ENCODE results near the gene SERPINA12. TPM values are rescaled to one million over a fixed set of nuclear protein-coding genes. Genes with fewer than 3 reads are reported as not detected.
"Not testable (repeated sequence)": the region's sequence is repeated elsewhere in the genome, so short reads cannot be mapped to it uniquely, and the experiment has no call there.

SERPINA12 gene
- total RNA-seq, 1 donor from 2014 or later: not detected

DNA sequence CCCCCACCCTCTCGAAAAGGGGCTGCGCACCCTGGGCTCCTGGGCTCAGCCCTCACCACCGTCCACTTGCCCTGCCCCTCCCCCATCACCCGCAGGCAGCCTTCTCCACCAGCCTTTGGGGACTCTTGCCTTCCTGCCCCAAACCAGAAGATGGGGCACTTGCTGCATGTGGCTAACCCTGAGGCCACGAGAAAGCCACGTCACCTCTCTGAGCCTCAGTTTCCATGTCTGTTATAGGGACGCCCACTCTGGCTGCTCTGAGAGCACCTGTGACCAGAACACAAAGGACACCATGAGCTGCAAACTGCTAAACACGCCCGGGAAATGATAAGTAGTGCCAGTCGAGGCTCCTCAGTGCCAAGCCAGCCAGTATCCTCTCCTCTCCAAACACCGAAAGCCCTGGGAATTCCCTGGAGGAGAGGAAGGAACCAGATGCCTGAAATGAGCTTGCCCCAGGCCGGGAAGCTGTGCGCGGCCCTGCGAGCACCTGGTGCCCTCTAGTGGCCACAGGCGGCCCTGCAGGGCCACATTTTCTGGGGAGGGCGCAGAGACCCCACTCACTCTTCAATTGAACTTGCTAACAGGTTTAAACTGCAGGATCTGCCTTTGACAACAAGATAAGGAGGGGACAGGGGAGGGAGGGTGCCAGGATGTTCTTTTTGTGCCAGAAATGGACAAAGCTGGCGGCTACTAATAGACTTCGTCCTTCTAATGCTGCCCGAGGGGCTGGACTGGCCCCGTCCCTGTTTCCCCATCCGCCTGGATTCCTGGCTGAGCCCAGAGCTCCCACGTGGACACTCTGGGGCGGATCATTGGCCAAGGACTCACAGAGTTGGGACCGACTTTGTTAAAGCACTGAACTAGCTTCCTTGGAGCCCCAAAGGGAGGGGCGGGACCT, 23.1 kb downstream of the SERPINA12 start:
- Mint-ChIP-seq H3K27ac (ENCODE audit: unreplicated experiment) (peak overlapping the region; percentile 17), H3K9me3 (ENCODE audit: unreplicated experiment) (peaks cover 2% of the 10 kb centered on the region), H3K4me1 (ENCODE audit: low read depth, unreplicated experiment) (peaks cover 5% of the 10 kb centered on the region), H3K27me3 (ENCODE audit: unreplicated experiment) (peaks cover 13% of the 10 kb centered on the region), H3K36me3 (ENCODE audit: unreplicated experiment) (no peaks in the 10 kb centered on the region), H3K4me3 (ENCODE audit: unreplicated experiment) (peak overlapping the region; percentile 52)
- DNase-seq: peak; percentile 82
- TF ChIP-seq CTCF (IDR thresholded peaks at IDR 0.05; ENCODE audit: partially characterized antibody, unreplicated experiment): peak; percentile 99

GRCh38 chr14:94484481-94484880, 24.8 kb downstream of the SERPINA12 start:
- peaks cover 13% of the 10 kb centered on the region for H3K27me3 Mint-ChIP-seq (ENCODE audit: unreplicated experiment)
- no peak overlapping the region for H3K4me3 Mint-ChIP-seq (ENCODE audit: unreplicated experiment)
- TF ChIP-seq CTCF (IDR thresholded peaks at IDR 0.05; ENCODE audit: partially characterized antibody, unreplicated experiment): no peak
- H3K36me3 Mint-ChIP-seq (ENCODE audit: unreplicated experiment): no peaks in the 10 kb centered on the region
- peaks cover 5% of the 10 kb centered on the region for H3K4me1 Mint-ChIP-seq (ENCODE audit: low read depth, unreplicated experiment)
- DNase-seq: no peak
- H3K27ac Mint-ChIP-seq (ENCODE audit: unreplicated experiment): no peak overlapping the region
- H3K9me3 Mint-ChIP-seq (ENCODE audit: unreplicated experiment): peaks cover 3% of the 10 kb centered on the region

GRCh38 chr14:94483729-94484275, 25.5 kb downstream of the SERPINA12 start:
- DNase-seq: no peak
- H3K27ac Mint-ChIP-seq (ENCODE audit: unreplicated experiment): no peak overlapping the region
- H3K36me3 Mint-ChIP-seq (ENCODE audit: unreplicated experiment): no peaks in the 10 kb centered on the region
- peaks cover 5% of the 10 kb centered on the region for H3K4me1 Mint-ChIP-seq (ENCODE audit: low read depth, unreplicated experiment)
- H3K27me3 Mint-ChIP-seq (ENCODE audit: unreplicated experiment): peaks cover 13% of the 10 kb centered on the region
- TF ChIP-seq CTCF (IDR thresholded peaks at IDR 0.05; ENCODE audit: partially characterized antibody, unreplicated experiment): no peak
- peaks cover 2% of the 10 kb centered on the region for H3K9me3 Mint-ChIP-seq (ENCODE audit: unreplicated experiment)
- no peak overlapping the region for H3K4me3 Mint-ChIP-seq (ENCODE audit: unreplicated experiment)

DNA sequence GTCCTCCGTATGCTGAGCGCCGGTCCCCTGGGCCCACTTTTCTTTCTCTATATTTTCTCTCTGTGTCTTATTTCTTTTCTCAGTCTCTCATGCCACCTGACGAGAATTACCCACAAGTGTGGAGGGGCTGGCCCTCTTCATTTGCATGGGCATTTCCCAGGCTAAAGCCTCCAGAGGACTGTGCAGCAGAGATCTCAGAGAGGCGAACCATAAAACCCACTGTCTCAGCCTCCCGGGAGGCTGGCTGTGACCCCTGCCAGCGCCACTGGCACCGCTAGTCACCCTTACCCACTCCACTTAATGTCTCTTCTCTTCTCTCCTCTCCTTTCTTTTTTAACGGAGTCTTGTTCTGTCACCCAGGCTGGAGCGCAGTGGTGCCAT, 26.2 kb downstream of the SERPINA12 start:
- Mint-ChIP-seq H3K27ac (ENCODE audit: unreplicated experiment) (no peak overlapping the region), H3K4me1 (ENCODE audit: low read depth, unreplicated experiment) (peaks cover 5% of the 10 kb centered on the region), H3K27me3 (ENCODE audit: unreplicated experiment) (peaks cover 11% of the 10 kb centered on the region), H3K36me3 (ENCODE audit: unreplicated experiment) (no peaks in the 10 kb centered on the region), H3K4me3 (ENCODE audit: unreplicated experiment) (no peak overlapping the region), H3K9me3 (ENCODE audit: unreplicated experiment) (peaks cover 2% of the 10 kb centered on the region)
- TF ChIP-seq CTCF (IDR thresholded peaks at IDR 0.05; ENCODE audit: partially characterized antibody, unreplicated experiment): no peak
- no peak for DNase-seq

GRCh38 chr14:94482132-94483070, 26.9 kb downstream of the SERPINA12 start:
- H3K27ac Mint-ChIP-seq (ENCODE audit: unreplicated experiment); DNase-seq; H3K9me3 Mint-ChIP-seq (ENCODE audit: unreplicated experiment); H3K4me3 Mint-ChIP-seq (ENCODE audit: unreplicated experiment); H3K36me3 Mint-ChIP-seq (ENCODE audit: unreplicated experiment); H3K4me1 Mint-ChIP-seq (ENCODE audit: low read depth, unreplicated experiment): not testable (repeated sequence)
- peaks cover 11% of the 10 kb centered on the region for H3K27me3 Mint-ChIP-seq (ENCODE audit: unreplicated experiment)

All from glutamatergic neuron (in vitro differentiated cells).